HepG2 (cell line): ENCODE measurements around the gene MIF4GD. TPM values are rescaled to one million over a fixed set of nuclear protein-coding genes. Genes with fewer than 3 reads are reported as not detected.
A peak's percentile ranks its signal among the peaks of the same experiment; 100 is the strongest.

Source experiments
- ARNT ChIP-seq: fragments of 450-650 bp; IDR thresholded peaks from 2 replicates; pipeline ENCODE4 v1.6.1; 2017
- ARNTL ChIP-seq: sonication (generic); formaldehyde crosslinking; IDR thresholded peaks from 2 replicates; pipeline ENCODE4 v1.4.0; 2020; ENCODE audit warnings: mild to moderate bottlenecking, missing genetic modification reagents
- ATF5 ChIP-seq: sonication (generic); formaldehyde crosslinking; IDR thresholded peaks from 2 replicates; pipeline ENCODE4 v1.4.0; 2020; ENCODE audit warnings: mild to moderate bottlenecking, low read depth, missing genetic modification reagents
- ATF7 ChIP-seq, 2 experiments: fragments of 450-650 bp in 1 of 2; sonication (generic) in 1 of 2; formaldehyde crosslinking in 1 of 2; IDR thresholded peaks; 2 replicates each; pipeline versions ENCODE4 v1.4.0 to v1.6.1; 2016 to 2020; ENCODE audit warnings: antibody characterized with exemption in 1 of 2, mild to moderate bottlenecking in 1 of 2, missing genetic modification reagents in 1 of 2
- GABPB1 ChIP-seq: IDR thresholded peaks from 2 replicates; pipeline ENCODE4 v1.6.1; 2016; ENCODE audit warnings: mild to moderate bottlenecking, missing genetic modification reagents, moderate library complexity, missing compliant biosample characterization
- GMEB1 ChIP-seq: sonication (generic); formaldehyde crosslinking; IDR thresholded peaks from 2 replicates; pipeline ENCODE4 v1.5.1; 2020; ENCODE audit warnings: missing genetic modification reagents, mild to moderate bottlenecking, borderline replicate concordance
- MED13 ChIP-seq: sonication (generic); formaldehyde crosslinking; IDR thresholded peaks from 2 replicates; pipeline ENCODE4 v1.5.0; 2020; ENCODE audit warnings: missing genetic modification reagents
- NONO ChIP-seq, 2 experiments: fragments of 450-650 bp in 1 of 2; sonication (generic) in 1 of 2; formaldehyde crosslinking in 1 of 2; IDR thresholded peaks in 1 of 2; conservative IDR thresholded peaks in 1 of 2; 2 replicates each; pipeline versions ENCODE4 v1.6.1 to v1.8.0; 2017 to 2022; ENCODE audit warnings: mild to moderate bottlenecking in 1 of 2, missing genetic modification reagents in 1 of 2, moderate library complexity in 1 of 2
- PLSCR1 ChIP-seq: sonication (generic); formaldehyde crosslinking; IDR thresholded peaks from 2 replicates; pipeline ENCODE4 v1.5.0; 2020; ENCODE audit warnings: missing genetic modification reagents, mild to moderate bottlenecking, borderline replicate concordance
- POLR2AphosphoS5 ChIP-seq: IDR thresholded peaks from 2 replicates; pipeline ENCODE4 v1.6.1; 2012; ENCODE audit warnings: low read depth, low read length
- PRDM4 ChIP-seq: sonication (generic); formaldehyde crosslinking; IDR thresholded peaks from 2 replicates; pipeline ENCODE4 v1.9.0; 2021; ENCODE audit warnings: missing genetic modification reagents, borderline replicate concordance
- ZNF383 ChIP-seq: sonication (generic); formaldehyde crosslinking; IDR thresholded peaks from 2 replicates; pipeline ENCODE4 v1.4.0; 2020; ENCODE audit warnings: missing genetic modification reagents, mild to moderate bottlenecking, borderline replicate concordance
- ZNF451 ChIP-seq: sonication (generic); formaldehyde crosslinking; IDR thresholded peaks from 2 replicates; pipeline ENCODE4 v1.5.0; 2020; ENCODE audit warnings: mild to moderate bottlenecking, missing genetic modification reagents
- ZNF543 ChIP-seq: sonication (generic); formaldehyde crosslinking; IDR thresholded peaks from 2 replicates; pipeline ENCODE4 v1.4.0; 2020; ENCODE audit warnings: mild to moderate bottlenecking, missing genetic modification reagents
- ZNF564 ChIP-seq: sonication (generic); formaldehyde crosslinking; IDR thresholded peaks from 2 replicates; pipeline ENCODE4 v1.8.1; 2023; ENCODE audit warnings: mild to moderate bottlenecking, missing genetic modification reagents
- ZNF687 ChIP-seq: sonication (generic); formaldehyde crosslinking; IDR thresholded peaks from 2 replicates; pipeline ENCODE4 v1.5.1; 2020; ENCODE audit warnings: mild to moderate bottlenecking, missing genetic modification reagents, moderate library complexity
- ZNF781 ChIP-seq: sonication (generic); formaldehyde crosslinking; IDR thresholded peaks from 2 replicates; pipeline ENCODE4 v1.5.1; 2020; ENCODE audit warnings: borderline replicate concordance, mild to moderate bottlenecking, missing genetic modification reagents; ENCODE audit errors: not compliant biosample characterization
- ZSCAN12 ChIP-seq: sonication (generic); formaldehyde crosslinking; IDR thresholded peaks from 2 replicates; pipeline ENCODE4 v1.9.0; 2021; ENCODE audit warnings: mild to moderate bottlenecking, missing genetic modification reagents
- polyA plus RNA-seq, 8 experiments: library from polyadenylated mRNA; depleted of rRNA in 3 of 8; stranded (reverse) in 7 of 8; unstranded in 1 of 8; fragments of >200 nt; fragmentation: Illumina TruSeq in 4 of 8; extraction: Trizol in 4 of 8; gene quantifications; 2 replicates each; pipeline versions ENCODE4 v1.2.1 to v1.2.3, GENCODE V29; 2011 to 2016; ENCODE audit warnings: low read depth in 4 of 8, missing spikeins in 1 of 8, mixed read lengths in 1 of 8; ENCODE audit not compliant: insufficient read depth in 1 of 8
- total RNA-seq, 5 experiments: library from RNA; depleted of rRNA; stranded (reverse); fragments of >200 nt; fragmentation: Illumina TruSeq; extraction: Trizol; gene quantifications; 2 replicates each; pipeline ENCODE4 v1.2.3, GENCODE V29; 2016; ENCODE audit warnings: low read depth in 1 of 5

MIF4GD gene
- total and polyA plus RNA-seq, 2 of the 13 experiments (the other 11 are each of a cell fraction or from before 2014, with no cell fraction given): 14.0 to 28.0 TPM

GRCh38 chr17:75289115-75289831, 18.2 kb upstream of the MIF4GD start, which contains the start of gene SLC25A19 (continued):
- TF ChIP-seq ZNF687 (CRISPR knock-in tag) (peak; percentile 96), GABPB1 (CRISPR knock-in tag) (peak; percentile 95), ZNF564 (CRISPR knock-in tag) (peak; percentile 79; the same call in 1 of the 2 replicates), ZNF781 (CRISPR knock-in tag) (peak; percentile 68), ARNT (no peak), PRDM4 (no peak), ZNF543 (CRISPR knock-in tag) (peak; percentile 60), GMEB1 (peak; percentile 91), ATF7 (IDR thresholded peaks at IDR 0.05) (no peak), ATF7 (CRISPR knock-in tag; IDR thresholded peaks at IDR 0.05) (0 out of 2 replicates have a peak, but pooled peaks have one; percentile 58), PLSCR1 (CRISPR knock-in tag) (no peak), ARNTL (CRISPR knock-in tag) (peak; percentile 67; the same call in 1 of the 2 replicates), ZSCAN12 (no peak), ATF5 (CRISPR knock-in tag) (no peak), ZNF383 (CRISPR knock-in tag) (peak; percentile 76; the same call in 1 of the 2 replicates), ZNF451 (CRISPR knock-in tag) (no peak; the same call in 1 of the 2 replicates), NONO (IDR thresholded peaks at IDR 0.05) (no peak), NONO (CRISPR knock-in tag; conservative IDR thresholded peaks at IDR 0.05) (peak; percentile 91; the same call in 1 of the 2 replicates), POLR2AphosphoS5 (peak; percentile 97), MED13 (no peak; the same call in 1 of the 2 replicates)
